HepG2 (cell line): Measurements from ENCODE around the gene BSN. TPM values are rescaled to one million over a fixed set of nuclear protein-coding genes. Genes with fewer than 3 reads are reported as not detected.

Experiments
- ARNT2 ChIP-seq: sonication (generic); formaldehyde crosslinking; IDR thresholded peaks from 2 replicates; pipeline ENCODE4 v1.8.0; 2022; ENCODE audit warnings: mild to moderate bottlenecking, low read depth, missing genetic modification reagents, moderate library complexity
- BCL3 ChIP-seq: sonication (generic); formaldehyde crosslinking; IDR thresholded peaks from 2 replicates; pipeline ENCODE4 v1.5.1; 2020; ENCODE audit warnings: mild to moderate bottlenecking, missing genetic modification reagents, moderate library complexity
- GABPB1 ChIP-seq: IDR thresholded peaks from 2 replicates; pipeline ENCODE4 v1.6.1; 2016; ENCODE audit warnings: mild to moderate bottlenecking, missing genetic modification reagents, moderate library complexity, missing compliant biosample characterization
- GMEB1 ChIP-seq: sonication (generic); formaldehyde crosslinking; IDR thresholded peaks from 2 replicates; pipeline ENCODE4 v1.5.1; 2020; ENCODE audit warnings: missing genetic modification reagents, mild to moderate bottlenecking, borderline replicate concordance
- HNRNPLL ChIP-seq: fragments of 200-400 bp; formaldehyde crosslinking; IDR thresholded peaks from 2 replicates; pipeline ENCODE4 v1.6.1; 2017; ENCODE audit warnings: mild to moderate bottlenecking, low read depth, low read length; ENCODE audit not compliant: poor library complexity, severe bottlenecking
- KLF6 ChIP-seq: IDR thresholded peaks from 2 replicates; pipeline ENCODE4 v1.8.0; 2016; ENCODE audit warnings: missing biosample characterization, missing genetic modification reagents
- NCOR1 ChIP-seq: fragments of 200-600 bp; sonication (generic); IDR thresholded peaks from 2 replicates; pipeline ENCODE4 v1.7.0; 2017; ENCODE audit warnings: antibody characterized with exemption, low read length, borderline replicate concordance
- SAP130 ChIP-seq: IDR thresholded peaks from 2 replicates; pipeline ENCODE4 v1.6.1; 2016; ENCODE audit warnings: low read depth
- SMC3 ChIP-seq: IDR thresholded peaks from 2 replicates; pipeline ENCODE4 v1.6.1; 2011; ENCODE audit warnings: low read length, improper control_type of control experiment
- STAG1 ChIP-seq: sonication (generic); formaldehyde crosslinking; IDR thresholded peaks from 2 replicates; pipeline ENCODE4 v1.4.0; 2020; ENCODE audit warnings: missing genetic modification reagents
- ZNF605 ChIP-seq: sonication (generic); formaldehyde crosslinking; IDR thresholded peaks from 2 replicates; pipeline ENCODE4 v1.8.0; 2022; ENCODE audit warnings: mild to moderate bottlenecking, missing genetic modification reagents
- ZNF678 ChIP-seq: sonication (generic); formaldehyde crosslinking; IDR thresholded peaks from 2 replicates; pipeline ENCODE4 v1.4.0; 2020; ENCODE audit warnings: mild to moderate bottlenecking, missing genetic modification reagents
- ZNF777 ChIP-seq: sonication (generic); formaldehyde crosslinking; IDR thresholded peaks from 2 replicates; pipeline ENCODE4 v1.4.0; 2020; ENCODE audit warnings: missing genetic modification reagents
- polyA plus RNA-seq, 8 experiments: library from polyadenylated mRNA; depleted of rRNA in 3 of 8; stranded (reverse) in 7 of 8; unstranded in 1 of 8; fragments of >200 nt; fragmentation: Illumina TruSeq in 4 of 8; extraction: Trizol in 4 of 8; gene quantifications; 2 replicates each; pipeline versions ENCODE4 v1.2.1 to v1.2.3, GENCODE V29; 2011 to 2016; ENCODE audit warnings: low read depth in 4 of 8, missing spikeins in 1 of 8, mixed read lengths in 1 of 8; ENCODE audit not compliant: insufficient read depth in 1 of 8
- total RNA-seq, 5 experiments: library from RNA; depleted of rRNA; stranded (reverse); fragments of >200 nt; fragmentation: Illumina TruSeq; extraction: Trizol; gene quantifications; 2 replicates each; pipeline ENCODE4 v1.2.3, GENCODE V29; 2016; ENCODE audit warnings: low read depth in 1 of 5
- TF ChIP-seq, protein P1 (sequence below): sonication (generic); formaldehyde crosslinking; IDR thresholded peaks from 2 replicates; pipeline ENCODE4 v1.4.0; 2020; ENCODE audit warnings: missing genetic modification reagents
- TF ChIP-seq, protein P2 (sequence below): sonication (generic); formaldehyde crosslinking; IDR thresholded peaks from 2 replicates; pipeline ENCODE4 v1.5.0; 2020; ENCODE audit warnings: missing genetic modification reagents, mild to moderate bottlenecking, borderline replicate concordance
- TF ChIP-seq, protein P3 (sequence below): sonication (generic); formaldehyde crosslinking; IDR thresholded peaks from 2 replicates; pipeline ENCODE4 v1.4.0; 2020; ENCODE audit warnings: missing genetic modification reagents, borderline replicate concordance

BSN gene
- total and polyA plus RNA-seq, 2 of the 13 experiments (the other 11 are each of a cell fraction or from before 2014, with no cell fraction given): 0.42 to 0.86 TPM

- peak; percentile 59; the same call in 1 of the 2 replicates for TF ChIP-seq GMEB1 (CRISPR knock-in tag)
- TF ChIP-seq ZNF678 (CRISPR knock-in tag): peak; percentile 37; the same call in 1 of the 2 replicates
- TF ChIP-seq SAP130 (CRISPR knock-in tag): peak; percentile 63; the same call in 1 of the 2 replicates
- peak; percentile 74 for TF ChIP-seq HNRNPLL
- peak; percentile 76 for TF ChIP-seq GABPB1
- TF ChIP-seq STAG1 (CRISPR knock-in tag): peak; percentile 95
- TF ChIP-seq BCL3 (CRISPR knock-in tag): 0 out of 2 replicates have a peak, but pooled peaks have one; percentile 49
- TF ChIP-seq SMC3: peak; percentile 46; the same call in 1 of the 2 replicates
- no peak for TF ChIP-seq KLF6
- TF ChIP-seq, protein P1, sequence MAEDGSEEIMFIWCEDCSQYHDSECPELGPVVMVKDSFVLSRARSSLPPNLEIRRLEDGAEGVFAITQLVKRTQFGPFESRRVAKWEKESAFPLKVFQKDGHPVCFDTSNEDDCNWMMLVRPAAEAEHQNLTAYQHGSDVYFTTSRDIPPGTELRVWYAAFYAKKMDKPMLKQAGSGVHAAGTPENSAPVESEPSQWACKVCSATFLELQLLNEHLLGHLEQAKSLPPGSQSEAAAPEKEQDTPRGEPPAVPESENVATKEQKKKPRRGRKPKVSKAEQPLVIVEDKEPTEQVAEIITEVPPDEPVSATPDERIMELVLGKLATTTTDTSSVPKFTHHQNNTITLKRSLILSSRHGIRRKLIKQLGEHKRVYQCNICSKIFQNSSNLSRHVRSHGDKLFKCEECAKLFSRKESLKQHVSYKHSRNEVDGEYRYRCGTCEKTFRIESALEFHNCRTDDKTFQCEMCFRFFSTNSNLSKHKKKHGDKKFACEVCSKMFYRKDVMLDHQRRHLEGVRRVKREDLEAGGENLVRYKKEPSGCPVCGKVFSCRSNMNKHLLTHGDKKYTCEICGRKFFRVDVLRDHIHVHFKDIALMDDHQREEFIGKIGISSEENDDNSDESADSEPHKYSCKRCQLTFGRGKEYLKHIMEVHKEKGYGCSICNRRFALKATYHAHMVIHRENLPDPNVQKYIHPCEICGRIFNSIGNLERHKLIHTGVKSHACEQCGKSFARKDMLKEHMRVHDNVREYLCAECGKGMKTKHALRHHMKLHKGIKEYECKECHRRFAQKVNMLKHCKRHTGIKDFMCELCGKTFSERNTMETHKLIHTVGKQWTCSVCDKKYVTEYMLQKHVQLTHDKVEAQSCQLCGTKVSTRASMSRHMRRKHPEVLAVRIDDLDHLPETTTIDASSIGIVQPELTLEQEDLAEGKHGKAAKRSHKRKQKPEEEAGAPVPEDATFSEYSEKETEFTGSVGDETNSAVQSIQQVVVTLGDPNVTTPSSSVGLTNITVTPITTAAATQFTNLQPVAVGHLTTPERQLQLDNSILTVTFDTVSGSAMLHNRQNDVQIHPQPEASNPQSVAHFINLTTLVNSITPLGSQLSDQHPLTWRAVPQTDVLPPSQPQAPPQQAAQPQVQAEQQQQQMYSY (CRISPR knock-in tag): peak; percentile 67; the same call in 1 of the 2 replicates
- TF ChIP-seq ZNF777 (CRISPR knock-in tag): peak; percentile 63
- TF ChIP-seq NCOR1: no peak
- peak; percentile 69 for TF ChIP-seq ARNT2 (CRISPR knock-in tag)
- 0 out of 2 replicates have a peak, but pooled peaks have one; percentile 11 for TF ChIP-seq ZNF605 (CRISPR knock-in tag)
- TF ChIP-seq, protein P2, sequence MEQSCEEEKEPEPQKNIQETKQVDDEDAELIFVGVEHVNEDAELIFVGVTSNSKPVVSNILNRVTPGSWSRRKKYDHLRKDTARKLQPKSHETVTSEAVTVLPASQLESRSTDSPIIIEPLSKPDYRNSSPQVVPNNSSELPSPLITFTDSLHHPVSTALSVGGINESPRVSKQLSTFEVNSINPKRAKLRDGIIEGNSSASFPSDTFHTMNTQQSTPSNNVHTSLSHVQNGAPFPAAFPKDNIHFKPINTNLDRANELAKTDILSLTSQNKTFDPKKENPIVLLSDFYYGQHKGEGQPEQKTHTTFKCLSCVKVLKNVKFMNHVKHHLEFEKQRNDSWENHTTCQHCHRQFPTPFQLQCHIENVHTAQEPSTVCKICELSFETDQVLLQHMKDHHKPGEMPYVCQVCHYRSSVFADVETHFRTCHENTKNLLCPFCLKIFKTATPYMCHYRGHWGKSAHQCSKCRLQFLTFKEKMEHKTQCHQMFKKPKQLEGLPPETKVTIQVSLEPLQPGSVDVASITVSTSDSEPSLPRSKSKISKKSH (CRISPR knock-in tag): peak; percentile 84; the same call in 1 of the 2 replicates
- TF ChIP-seq, protein P3, sequence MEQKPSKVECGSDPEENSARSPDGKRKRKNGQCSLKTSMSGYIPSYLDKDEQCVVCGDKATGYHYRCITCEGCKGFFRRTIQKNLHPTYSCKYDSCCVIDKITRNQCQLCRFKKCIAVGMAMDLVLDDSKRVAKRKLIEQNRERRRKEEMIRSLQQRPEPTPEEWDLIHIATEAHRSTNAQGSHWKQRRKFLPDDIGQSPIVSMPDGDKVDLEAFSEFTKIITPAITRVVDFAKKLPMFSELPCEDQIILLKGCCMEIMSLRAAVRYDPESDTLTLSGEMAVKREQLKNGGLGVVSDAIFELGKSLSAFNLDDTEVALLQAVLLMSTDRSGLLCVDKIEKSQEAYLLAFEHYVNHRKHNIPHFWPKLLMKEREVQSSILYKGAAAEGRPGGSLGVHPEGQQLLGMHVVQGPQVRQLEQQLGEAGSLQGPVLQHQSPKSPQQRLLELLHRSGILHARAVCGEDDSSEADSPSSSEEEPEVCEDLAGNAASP (CRISPR knock-in tag): no peak
Measured at GRCh38 chr3:49539659-49540560, 14.4 kb upstream of the BSN start (continued).
